Right lobe of liver (tissue), 6 donors: ENCODE results near the gene NRP2. TPM values are rescaled to one million over a fixed set of nuclear protein-coding genes. Genes with fewer than 3 reads are reported as not detected.

Experiments used
- ATAC-seq, 4 donors: fragments of 200-7000 bp; cut with Tn5 transposase; one replicate each; pipeline ENCODE4 v1.9.1; 2020; ENCODE audit warnings: mild to moderate bottlenecking in 4 of 4, moderate library complexity in 4 of 4
- DNase-seq, 3 donors: peaks; one replicate each; pipeline ENCODE4 v3.0.0-alpha.2; 2020
- H3K27ac ChIP-seq, 3 donors: fragments of 200-600 bp; one replicate each; pipeline ENCODE4 v1.8.0; 2022
- H3K27me3 ChIP-seq, 2 donors: fragments of 200-600 bp; one replicate each; pipeline ENCODE4 v1.8.0; 2022
- H3K36me3 ChIP-seq, 4 donors: fragments of 200-600 bp; sonication (generic) in 1 of 4; one replicate each; pipeline versions ENCODE4 v1.5.1 to v1.8.0; 2017 to 2022; ENCODE audit warnings: control low read depth in 1 of 4
- H3K4me1 ChIP-seq, 4 donors: fragments of 200-600 bp; sonication (generic) in 1 of 4; one replicate each; pipeline versions ENCODE4 v1.5.1 to v1.8.0; 2017 to 2022; ENCODE audit warnings: control low read depth in 1 of 4
- H3K4me3 ChIP-seq, 3 donors: fragments of 200-600 bp; one replicate each; pipeline ENCODE4 v1.8.0; 2022
- H3K9me3 ChIP-seq, 4 donors: fragments of 200-600 bp; sonication (generic) in 1 of 4; one replicate each; pipeline versions ENCODE4 v1.5.1 to v1.8.0; 2017 to 2022; ENCODE audit warnings: control low read depth in 1 of 4
- CTCF ChIP-seq, 4 donors: fragments of 200-600 bp in 3 of 4; fragments of 450-650 bp in 1 of 4; IDR thresholded peaks; one replicate each; pipeline versions ENCODE4 v1.5.1 to v1.8.0; 2016 to 2022; ENCODE audit warnings: antibody characterized with exemption in 4 of 4, mild to moderate bottlenecking in 2 of 4
- POLR2A ChIP-seq: fragments of 450-650 bp; IDR thresholded peaks from one replicate; pipeline ENCODE4 v1.6.1; 2017; ENCODE audit warnings: antibody characterized with exemption, mild to moderate bottlenecking
- WGBS: methylation state at CpG from one replicate; pipeline ENCODE4 v1.1.6; 2018; ENCODE audit warnings: low coverage, low lambda C conversion rate; ENCODE audit not compliant: insufficient coverage; ENCODE audit errors: missing lambda C conversion rate; 5-methylcytosine and 5-hydroxymethylcytosine counted together
- intact Hi-C, 2 donors: fragments of 100-400 bp; cut with DNase I; formaldehyde crosslinking; loops; one replicate each; pipeline versions ENCODE4 v1.11.2 to v1.14.1; 2022
- total RNA-seq, 6 experiments: library from RNA; depleted of rRNA in 2 of 6; stranded (reverse); fragments of >200 nt in 2 of 6; fragmentation: NEBNext Ultra II Directional in 3 of 6; extraction: Animal tissue kit (Norgen Biotek cat#: 25700) in 3 of 6; gene quantifications; one replicate each; pipeline versions ENCODE4 v1.1.0 to v1.2.4, GENCODE V29; 2016 to 2023
- donor health status: DM: no; HTN: yes; CAD: no.
- donor health status: DM: no; HTN: no; CAD: no.
- donor health status: DM: no; HTN: no; CAD: no.
- donor health status: DM: no; HTN: yes; CAD: no.
- donor health status: DM: no; HTN: yes; CAD: no.

Gene NRP2
- total RNA-seq, 6 experiments from 2014 or later: 5.5 to 23.7 (median 8.6) TPM

- intact Hi-C loops: loop anchor here in 1 of 2 donors (5.0 kb wide), 1 partner anchor 116 kb away; no protein-coding TSS in a partner anchor
- H3K27me3 ChIP-seq: no peaks in the 10 kb centered on the region
- H3K4me3 ChIP-seq: no peak overlapping the region
- DNase-seq (no peak), ATAC-seq (peak in 1 of 4 donors; percentile 36)
- no peaks in the 10 kb centered on the region for H3K9me3 ChIP-seq
- peaks cover 0 to 11% (median 0%) of the 10 kb centered on the region in 4 donors for H3K4me1 ChIP-seq
- H3K27ac ChIP-seq: no peak overlapping the region
- no peak for TF ChIP-seq CTCF (IDR thresholded peaks at IDR 0.05)
- TF ChIP-seq POLR2A: no peak
- 45% methylated on average over 2 of the region's 2 CpGs for WGBS
- H3K36me3 ChIP-seq: no peaks in the 10 kb centered on the region
These were observed 89.4 kb downstream of the NRP2 start for GRCh38 chr2:205771666-205772065.

GRCh38 chr2:205772983-205773382 lies 90.7 kb downstream of the NRP2 start:
- ATAC-seq: no peak
- no peak for DNase-seq
- Histone ChIP-seq H3K4me1 (peaks cover 0 to 11% (median 0%) of the 10 kb centered on the region in 4 donors), H3K27me3 (no peaks in the 10 kb centered on the region), H3K9me3 (no peaks in the 10 kb centered on the region), H3K36me3 (no peaks in the 10 kb centered on the region), H3K27ac (no peak overlapping the region), H3K4me3 (no peak overlapping the region)
- intact Hi-C loops: loop anchor here in 1 of 2 donors (5.0 kb wide), 1 partner anchor 114 kb away; no protein-coding TSS in a partner anchor
- no peak for TF ChIP-seq CTCF (IDR thresholded peaks at IDR 0.05)
- TF ChIP-seq POLR2A: no peak
- 31% methylated on average over 3 of the region's 3 CpGs for WGBS

- Histone ChIP-seq H3K27ac (no peak overlapping the region), H3K4me1 (peaks cover 0 to 11% (median 0%) of the 10 kb centered on the region in 4 donors), H3K36me3 (no peaks in the 10 kb centered on the region), H3K27me3 (no peaks in the 10 kb centered on the region), H3K9me3 (no peaks in the 10 kb centered on the region), H3K4me3 (no peak overlapping the region)
- TF ChIP-seq POLR2A (no peak), CTCF (IDR thresholded peaks at IDR 0.05) (no peak)
- DNase-seq: no peak
- intact Hi-C loops: loop anchor here in 1 of 2 donors (5.0 kb wide), 1 partner anchor 113 kb away; no protein-coding TSS in a partner anchor
- 33% methylated on average over 1 of the region's 1 CpG for WGBS
- no peak for ATAC-seq
These were observed 91.7 kb downstream of the NRP2 start for GRCh38 chr2:205773989-205774388.

GRCh38 chr2:205775097-205775877 lies 93.0 kb downstream of the NRP2 start:
- 55% methylated on average over 6 of the region's 6 CpGs for WGBS
- intact Hi-C loops: loop anchor here in 1 of 2 donors (5.0 kb wide), 1 partner anchor 112 kb away; no protein-coding TSS in a partner anchor
- Histone ChIP-seq H3K9me3 (no peaks in the 10 kb centered on the region), H3K4me3 (no peak overlapping the region), H3K4me1 (peaks cover 0 to 11% (median 0%) of the 10 kb centered on the region in 4 donors), H3K27ac (no peak overlapping the region), H3K27me3 (no peaks in the 10 kb centered on the region), H3K36me3 (no peaks in the 10 kb centered on the region)
- DNase-seq: no peak
- ATAC-seq: no peak
- TF ChIP-seq CTCF (IDR thresholded peaks at IDR 0.05) (no peak), POLR2A (no peak)
